Transverse colon (tissue), 4 donors: ENCODE results near the gene MTCH2.
"Not testable (repeated sequence)": the region's sequence is repeated elsewhere in the genome, so short reads cannot be mapped to it uniquely, and the experiment has no call there.

Experiments used
- CTCF ChIP-seq, 5 experiments: fragments of 200-600 bp in 3 of 5; fragments of 450-650 bp in 2 of 5; sonication (generic) in 3 of 5; IDR thresholded peaks; 1 replicate in 2 of 5; 2 replicates in 3 of 5; pipeline ENCODE4 v1.5.1; 2016 to 2017; ENCODE audit warnings: antibody characterized with exemption in 5 of 5, inconsistent platforms in 3 of 5, mild to moderate bottlenecking in 2 of 5, moderate library complexity in 1 of 5
- POLR2A ChIP-seq: fragments of 450-650 bp; IDR thresholded peaks from one replicate; pipeline ENCODE4 v1.6.1; 2016; ENCODE audit warnings: antibody characterized with exemption, mild to moderate bottlenecking, moderate library complexity
- POLR2AphosphoS5 ChIP-seq, 3 donors: sonication (generic); formaldehyde crosslinking; IDR thresholded peaks; one replicate each; pipeline ENCODE4 v1.6.1; 2016; ENCODE audit warnings: antibody characterized with exemption in 3 of 3

- TF ChIP-seq CTCF (IDR thresholded peaks at IDR 0.05); POLR2A; POLR2AphosphoS5 (IDR thresholded peaks at IDR 0.05): not testable (repeated sequence)
Measured at GRCh38 chr11:47686704-47687103, 44.3 kb upstream of the MTCH2 start.
